ENCODE results near the gene AHNAK2.

Gene AHNAK2

GRCh38 chr14:104903990-104904389 is 74.2 kb downstream of the AHNAK2 start:
- H3K27ac ChIP-seq = no peak overlapping the region
- TF ChIP-seq CTCF (conservative IDR thresholded peaks at IDR 0.05) = no peak

DNA sequence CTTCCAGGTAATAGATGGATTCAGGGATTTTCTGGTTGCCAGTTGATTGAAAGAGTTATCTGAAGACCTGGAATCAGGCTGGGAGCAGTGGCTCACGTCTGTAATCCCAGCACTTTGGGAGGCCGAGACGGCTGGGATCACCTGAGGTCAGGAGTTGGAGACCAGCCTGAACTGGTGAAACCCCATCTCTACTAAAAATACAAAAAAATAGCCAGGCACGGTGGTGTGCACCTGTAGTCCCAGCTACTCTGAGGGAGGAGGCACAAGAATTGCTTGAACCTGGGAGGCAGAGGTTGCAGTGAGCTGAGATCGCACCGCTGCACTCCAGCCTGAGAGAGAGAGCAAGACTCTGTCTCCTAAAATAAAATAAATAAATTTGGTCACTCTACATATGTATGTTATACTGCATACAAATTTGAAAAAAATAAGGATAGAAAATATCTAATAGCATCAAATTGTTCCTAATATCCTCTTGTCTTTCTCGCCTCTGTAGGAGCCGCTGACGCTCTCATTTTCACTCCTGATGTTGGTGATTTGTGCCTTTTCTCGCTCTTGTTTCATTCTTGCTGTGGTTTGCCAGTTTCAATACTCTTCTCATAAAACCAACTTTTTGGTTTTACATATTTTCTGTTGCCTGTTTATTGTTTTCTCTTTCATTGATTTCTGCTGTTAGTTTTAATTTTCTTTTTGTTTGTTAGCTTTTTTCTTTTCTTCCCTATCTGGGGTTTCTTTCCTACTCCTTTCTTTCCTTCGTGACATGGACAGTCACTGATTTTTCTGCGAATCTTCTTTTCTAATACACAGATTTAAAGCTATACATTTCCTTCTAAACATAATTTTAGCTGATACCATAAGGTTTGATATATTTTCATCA is 77.3 kb downstream of the AHNAK2 start:
- H3K27ac ChIP-seq = no peak overlapping the region
- TF ChIP-seq CTCF (conservative IDR thresholded peaks at IDR 0.05) = no peak

DNA sequence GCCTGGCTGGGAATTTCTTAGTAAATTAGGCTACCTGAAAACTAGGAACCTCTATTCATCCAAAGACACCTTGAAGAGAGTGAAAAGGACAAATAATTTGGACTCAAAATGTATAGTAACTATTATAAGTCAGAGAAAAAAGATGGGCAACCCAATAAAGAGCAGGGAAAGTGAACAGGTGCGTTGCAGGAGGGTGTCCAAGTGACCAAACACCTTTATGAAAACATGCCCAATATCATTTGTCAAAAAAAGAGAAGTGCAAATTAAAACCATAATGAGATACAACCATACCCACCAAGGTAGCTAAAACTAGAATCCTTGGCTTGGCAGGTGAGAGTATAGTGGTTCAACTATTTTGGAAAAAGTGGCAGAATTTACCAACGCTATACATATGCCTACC is 78.4 kb downstream of the AHNAK2 start:
- TF ChIP-seq CTCF (conservative IDR thresholded peaks at IDR 0.05) = no peak
- no peak overlapping the region for H3K27ac ChIP-seq

- no peak for TF ChIP-seq CTCF (conservative IDR thresholded peaks at IDR 0.05)
- no peak overlapping the region for H3K27ac ChIP-seq
Measured at GRCh38 chr14:104898870-104899510, 79.2 kb downstream of the AHNAK2 start.

- TF ChIP-seq CTCF (conservative IDR thresholded peaks at IDR 0.05) = no peak
- no peak overlapping the region for H3K27ac ChIP-seq
Measured at GRCh38 chr14:104898195-104898558, 80.0 kb downstream of the AHNAK2 start.

DNA sequence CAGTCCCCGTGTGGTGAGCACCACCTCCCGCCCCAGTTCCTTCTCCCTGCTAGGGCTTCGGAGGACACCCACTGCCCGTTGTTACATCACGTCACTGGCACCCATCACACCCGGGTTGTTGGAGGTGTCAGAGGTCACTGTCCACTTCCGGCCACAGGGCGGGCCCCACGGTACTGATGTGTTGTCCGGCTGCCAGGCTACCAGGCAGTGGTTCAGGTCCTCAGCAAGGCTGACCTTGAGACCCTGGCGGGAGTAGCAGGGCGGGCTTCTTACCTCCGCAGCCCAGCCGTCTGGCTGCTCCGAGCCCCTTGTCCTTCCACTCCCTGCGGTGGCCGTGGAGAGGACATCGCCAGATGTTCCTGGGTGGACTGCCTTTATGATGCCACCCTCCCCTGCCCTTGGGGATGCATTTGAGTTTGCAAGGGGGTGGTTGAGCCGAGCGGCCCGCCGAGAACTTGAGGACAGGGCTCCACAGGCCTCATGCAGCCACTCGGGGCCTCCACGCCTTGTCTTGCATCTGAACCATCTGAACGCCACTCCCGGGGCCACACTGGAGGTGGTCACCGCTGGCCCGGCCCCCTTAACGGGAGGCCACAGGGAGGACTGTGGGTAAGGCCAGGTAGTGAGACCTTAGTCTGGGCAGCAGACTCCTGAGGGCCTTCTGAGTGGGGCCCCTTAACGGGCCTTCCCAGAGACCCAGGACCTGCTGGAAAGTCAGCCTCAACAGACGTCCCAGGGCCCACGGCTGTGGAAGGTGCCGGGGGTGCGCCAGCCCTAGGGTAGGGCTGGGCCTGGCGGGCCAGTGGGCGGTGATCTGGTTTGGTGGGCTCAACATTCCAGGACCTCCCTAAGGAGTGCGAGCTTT is 80.6 kb downstream of the AHNAK2 start:
- H3K27ac ChIP-seq = no peak overlapping the region

More for the DNA sequence above, 80.6 kb downstream of the AHNAK2 start:
- no peak for TF ChIP-seq CTCF (conservative IDR thresholded peaks at IDR 0.05)

All from VCaP (cell line).